ENCODE data around the gene SCRG1. TPM values are rescaled to one million over a fixed set of nuclear protein-coding genes. Genes with fewer than 3 reads are reported as not detected.

The SCRG1 gene
- total RNA-seq = not detected in 2 replicates

DNA sequence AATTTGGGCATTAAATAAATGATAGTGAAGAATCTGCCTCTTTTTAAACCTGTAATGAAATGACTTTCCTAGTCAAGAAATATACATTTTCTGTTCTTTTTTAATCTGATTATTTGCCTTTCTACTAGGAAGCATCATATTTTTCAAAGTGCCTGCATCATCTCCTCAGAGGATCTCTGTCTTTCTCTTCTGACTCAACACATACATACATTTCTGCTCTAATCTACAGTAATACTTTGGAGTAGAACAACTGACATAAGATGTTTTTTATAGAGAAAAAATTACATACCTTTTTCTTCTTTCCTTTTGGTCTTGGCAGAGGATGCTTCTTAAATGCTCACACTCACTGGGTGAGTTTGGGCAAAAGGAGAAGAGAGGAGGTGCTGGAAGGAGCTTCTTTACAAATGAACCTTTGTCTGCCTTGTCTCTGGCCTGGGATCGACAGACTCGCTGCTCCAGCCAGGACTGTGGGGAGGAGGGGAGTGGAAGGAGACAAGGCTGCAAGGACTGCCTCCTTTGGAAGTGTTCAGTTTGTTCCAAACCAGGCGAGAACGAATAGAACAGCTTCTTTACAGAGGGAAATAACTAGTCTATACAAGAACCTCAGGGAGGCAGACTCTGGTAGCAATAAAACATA, at the start of gene SCRG1:
Gene SCRG1 (minus strand): TSS at position 338 of the 637 bp plus-strand sequence. CDS start 7,702 bp downstream, outside the sequence.
- no peak for DNase-seq (ENCODE audit: low spot score)
- H3K9me3 Mint-ChIP-seq = no peaks in the 10 kb centered on the region
- H3K27ac Mint-ChIP-seq = no peak within 1 kb of the TSS
- peaks cover 11% of the 10 kb centered on the region for H3K36me3 Mint-ChIP-seq (ENCODE audit: low read depth)
- intact Hi-C loops (cut with micrococcal nuclease) = no loop called here
- H3K27me3 Mint-ChIP-seq (ENCODE audit: low read depth) = no peaks in the 10 kb centered on the region
- no peak within 1 kb of the TSS for H3K4me3 Mint-ChIP-seq (ENCODE audit: low read depth)
- no peaks in the 10 kb centered on the region for H3K4me1 Mint-ChIP-seq (ENCODE audit: low read depth)

DNA sequence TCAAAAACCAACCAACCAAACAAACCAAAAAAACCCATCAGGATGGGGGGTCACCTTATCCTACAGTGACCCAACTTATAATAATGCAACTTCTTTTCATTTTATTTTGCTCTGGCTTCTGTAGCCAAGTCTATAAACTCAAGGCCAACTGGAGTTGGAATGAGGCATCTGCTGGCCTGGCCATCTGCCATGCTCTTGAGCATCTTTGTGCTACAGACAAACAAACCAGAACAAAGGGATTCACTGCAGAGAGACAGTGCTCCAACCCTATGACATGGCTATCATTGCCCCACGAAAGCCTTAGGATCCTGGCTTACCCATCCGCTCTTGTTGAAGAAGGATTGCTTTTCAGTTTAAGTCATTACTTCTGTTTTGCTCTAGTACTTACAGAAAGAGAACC, 49.2 kb upstream of the SCRG1 start:
- no peaks in the 10 kb centered on the region for H3K36me3 Mint-ChIP-seq (ENCODE audit: low read depth)
- no peak for DNase-seq (ENCODE audit: low spot score)
- H3K4me1 Mint-ChIP-seq (ENCODE audit: low read depth) = peaks cover 4% of the 10 kb centered on the region
- intact Hi-C loops (cut with micrococcal nuclease) = no loop called here
- no peaks in the 10 kb centered on the region for H3K27me3 Mint-ChIP-seq (ENCODE audit: low read depth)
- H3K27ac Mint-ChIP-seq = no peak overlapping the region
- no peak overlapping the region for H3K4me3 Mint-ChIP-seq (ENCODE audit: low read depth)
- H3K9me3 Mint-ChIP-seq = no peaks in the 10 kb centered on the region

DNA sequence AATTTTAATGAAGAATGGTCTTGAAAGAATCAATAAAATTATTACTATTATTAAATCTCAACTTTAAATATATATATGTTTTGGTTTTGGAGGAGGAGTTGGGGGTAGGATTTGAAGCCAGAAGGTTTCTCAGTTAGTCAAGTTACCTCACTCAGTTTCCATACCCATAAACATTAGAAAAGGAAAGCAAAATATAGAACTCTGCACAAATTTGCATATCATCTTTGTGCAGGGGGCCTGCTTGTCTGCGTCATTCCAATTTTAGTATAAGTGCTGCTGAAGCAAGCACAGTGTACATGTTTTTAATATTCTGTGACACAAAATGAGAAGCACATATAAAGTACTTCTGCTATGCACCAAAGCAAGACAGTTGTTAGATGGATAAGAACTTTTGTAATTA, 47.5 kb upstream of the SCRG1 start:
- no peak overlapping the region for H3K27ac Mint-ChIP-seq
- H3K36me3 Mint-ChIP-seq (ENCODE audit: low read depth) = no peaks in the 10 kb centered on the region
- no peaks in the 10 kb centered on the region for H3K9me3 Mint-ChIP-seq
- no peak overlapping the region for H3K4me3 Mint-ChIP-seq (ENCODE audit: low read depth)
- intact Hi-C loops (cut with micrococcal nuclease) = no loop called here
- peaks cover 5% of the 10 kb centered on the region for H3K4me1 Mint-ChIP-seq (ENCODE audit: low read depth)
- H3K27me3 Mint-ChIP-seq (ENCODE audit: low read depth) = no peaks in the 10 kb centered on the region
- no peak for DNase-seq (ENCODE audit: low spot score)

- H3K9me3 Mint-ChIP-seq = no peaks in the 10 kb centered on the region
- no peaks in the 10 kb centered on the region for H3K27me3 Mint-ChIP-seq (ENCODE audit: low read depth)
- DNase-seq (ENCODE audit: low spot score) = no peak
- peaks cover 13% of the 10 kb centered on the region for H3K4me1 Mint-ChIP-seq (ENCODE audit: low read depth)
- H3K4me3 Mint-ChIP-seq (ENCODE audit: low read depth) = no peak overlapping the region
- no peak overlapping the region for H3K27ac Mint-ChIP-seq
- H3K36me3 Mint-ChIP-seq (ENCODE audit: low read depth) = no peaks in the 10 kb centered on the region
- intact Hi-C loops (cut with micrococcal nuclease) = no loop called here
Measured at GRCh38 chr4:173443121-173443520, 44.2 kb upstream of the SCRG1 start.

GRCh38 chr4:173442223-173442932, 43.5 kb upstream of the SCRG1 start:
- no peaks in the 10 kb centered on the region for H3K27me3 Mint-ChIP-seq (ENCODE audit: low read depth)
- no peak overlapping the region for H3K4me3 Mint-ChIP-seq (ENCODE audit: low read depth)
- intact Hi-C loops (cut with micrococcal nuclease) = no loop called here
- H3K36me3 Mint-ChIP-seq (ENCODE audit: low read depth) = no peaks in the 10 kb centered on the region
- no peak overlapping the region for H3K27ac Mint-ChIP-seq
- peaks cover 13% of the 10 kb centered on the region for H3K4me1 Mint-ChIP-seq (ENCODE audit: low read depth)
- DNase-seq (ENCODE audit: low spot score) = no peak
- H3K9me3 Mint-ChIP-seq = no peaks in the 10 kb centered on the region

DNA sequence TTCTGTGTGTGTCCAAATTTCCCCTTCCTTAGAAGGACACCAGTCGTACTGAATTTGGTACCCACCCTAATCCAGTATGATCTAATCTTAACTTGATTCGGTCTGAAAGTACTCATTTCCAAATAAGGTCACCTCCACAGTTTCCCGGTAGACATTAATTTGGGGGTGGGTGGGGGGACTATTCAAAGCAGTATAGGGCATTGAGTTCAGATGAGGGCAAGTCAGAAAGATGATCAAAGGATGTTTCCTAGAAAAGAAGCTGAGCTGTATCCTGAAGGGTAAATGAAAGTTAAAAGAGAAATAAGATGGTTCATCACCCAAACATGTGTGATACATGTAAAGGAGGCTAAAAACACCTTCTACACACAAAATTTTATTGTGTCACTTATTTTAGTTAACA, 42.0 kb upstream of the SCRG1 start:
- Mint-ChIP-seq H3K9me3 (no peaks in the 10 kb centered on the region), H3K36me3 (ENCODE audit: low read depth) (no peaks in the 10 kb centered on the region), H3K4me1 (ENCODE audit: low read depth) (peaks cover 13% of the 10 kb centered on the region), H3K27ac (no peak overlapping the region), H3K27me3 (ENCODE audit: low read depth) (no peaks in the 10 kb centered on the region), H3K4me3 (ENCODE audit: low read depth) (no peak overlapping the region)
- no peak for DNase-seq (ENCODE audit: low spot score)
- intact Hi-C loops (cut with micrococcal nuclease) = no loop called here

GRCh38 chr4:173436771-173437265, 37.9 kb upstream of the SCRG1 start:
- H3K9me3 Mint-ChIP-seq = no peaks in the 10 kb centered on the region
- H3K36me3 Mint-ChIP-seq (ENCODE audit: low read depth) = no peaks in the 10 kb centered on the region
- no peak for DNase-seq (ENCODE audit: low spot score)
- intact Hi-C loops (cut with micrococcal nuclease) = no loop called here
- peaks cover 3% of the 10 kb centered on the region for H3K27me3 Mint-ChIP-seq (ENCODE audit: low read depth)
- H3K27ac Mint-ChIP-seq = no peak overlapping the region
- H3K4me3 Mint-ChIP-seq (ENCODE audit: low read depth) = no peak overlapping the region
- H3K4me1 Mint-ChIP-seq (ENCODE audit: low read depth) = peaks cover 13% of the 10 kb centered on the region

GRCh38 chr4:173436149-173436579, 37.2 kb upstream of the SCRG1 start:
- no peak for DNase-seq (ENCODE audit: low spot score)
- no peaks in the 10 kb centered on the region for H3K36me3 Mint-ChIP-seq (ENCODE audit: low read depth)
- H3K27ac Mint-ChIP-seq = no peak overlapping the region
- peaks cover 9% of the 10 kb centered on the region for H3K4me1 Mint-ChIP-seq (ENCODE audit: low read depth)
- H3K27me3 Mint-ChIP-seq (ENCODE audit: low read depth) = peaks cover 3% of the 10 kb centered on the region
- H3K4me3 Mint-ChIP-seq (ENCODE audit: low read depth) = no peak overlapping the region
- intact Hi-C loops (cut with micrococcal nuclease) = no loop called here
- H3K9me3 Mint-ChIP-seq = no peaks in the 10 kb centered on the region

- no peaks in the 10 kb centered on the region for H3K9me3 Mint-ChIP-seq
- H3K4me1 Mint-ChIP-seq (ENCODE audit: low read depth) = no peaks in the 10 kb centered on the region
- H3K4me3 Mint-ChIP-seq (ENCODE audit: low read depth) = no peak overlapping the region
- no peaks in the 10 kb centered on the region for H3K36me3 Mint-ChIP-seq (ENCODE audit: low read depth)
- H3K27ac Mint-ChIP-seq = no peak overlapping the region
- intact Hi-C loops (cut with micrococcal nuclease) = no loop called here
- DNase-seq (ENCODE audit: low spot score) = no peak
- peaks cover 5% of the 10 kb centered on the region for H3K27me3 Mint-ChIP-seq (ENCODE audit: low read depth)
Measured at GRCh38 chr4:173434231-173434630, 35.3 kb upstream of the SCRG1 start.

GRCh38 chr4:173433447-173433846, 34.5 kb upstream of the SCRG1 start:
- no peaks in the 10 kb centered on the region for H3K36me3 Mint-ChIP-seq (ENCODE audit: low read depth)
- H3K27ac Mint-ChIP-seq = no peak overlapping the region
- H3K4me1 Mint-ChIP-seq (ENCODE audit: low read depth) = no peaks in the 10 kb centered on the region
- peaks cover 5% of the 10 kb centered on the region for H3K27me3 Mint-ChIP-seq (ENCODE audit: low read depth)
- intact Hi-C loops (cut with micrococcal nuclease) = no loop called here
- no peaks in the 10 kb centered on the region for H3K9me3 Mint-ChIP-seq
- H3K4me3 Mint-ChIP-seq (ENCODE audit: low read depth) = no peak overlapping the region
- no peak for DNase-seq (ENCODE audit: low spot score)

DNA sequence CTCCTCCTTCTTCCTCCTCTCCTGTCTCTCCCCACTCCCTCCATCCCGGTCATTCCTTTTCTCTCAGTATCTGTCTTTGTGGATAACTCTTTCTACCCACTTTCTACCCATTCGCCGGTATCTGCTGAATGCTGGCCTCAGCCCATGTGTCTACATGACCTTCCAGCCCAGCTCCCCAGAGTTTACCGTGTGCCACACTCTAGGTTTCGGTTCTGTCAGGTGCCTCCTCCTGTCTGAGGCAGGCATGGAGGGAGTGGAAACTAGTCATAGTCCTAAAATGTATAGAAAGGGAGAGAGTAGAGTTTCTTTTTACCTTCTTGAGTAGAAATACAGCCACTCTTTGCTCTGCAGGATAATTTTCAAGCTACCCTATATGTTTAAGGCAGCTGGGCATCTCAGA, 33.5 kb upstream of the SCRG1 start:
- H3K36me3 Mint-ChIP-seq (ENCODE audit: low read depth) = no peaks in the 10 kb centered on the region
- intact Hi-C loops (cut with micrococcal nuclease) = no loop called here
- no peak for DNase-seq (ENCODE audit: low spot score)
- no peak overlapping the region for H3K27ac Mint-ChIP-seq
- no peak overlapping the region for H3K4me3 Mint-ChIP-seq (ENCODE audit: low read depth)
- H3K27me3 Mint-ChIP-seq (ENCODE audit: low read depth) = peaks cover 5% of the 10 kb centered on the region
- H3K9me3 Mint-ChIP-seq = no peaks in the 10 kb centered on the region
- H3K4me1 Mint-ChIP-seq (ENCODE audit: low read depth) = no peaks in the 10 kb centered on the region

DNA sequence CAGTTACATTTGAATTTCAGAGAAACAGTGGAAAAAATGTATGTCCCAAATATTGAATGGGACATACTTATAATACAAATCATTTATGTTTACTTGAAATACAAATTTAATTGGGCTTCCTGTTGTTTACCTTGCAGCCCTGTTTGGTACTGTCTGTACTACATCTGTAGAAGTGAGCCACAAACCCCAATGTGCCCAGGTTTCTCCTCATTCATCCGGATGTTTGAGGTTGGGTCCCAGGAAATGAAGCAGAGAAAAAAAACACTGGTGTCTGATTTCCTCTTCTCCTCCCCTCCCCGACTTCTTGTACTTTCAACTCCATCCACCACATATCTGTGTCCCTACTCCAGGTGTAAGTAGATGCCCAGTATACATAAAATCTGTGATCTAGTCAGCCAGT, 27.1 kb upstream of the SCRG1 start:
- no peak overlapping the region for H3K27ac Mint-ChIP-seq
- peaks cover 2% of the 10 kb centered on the region for H3K27me3 Mint-ChIP-seq (ENCODE audit: low read depth)
- no peaks in the 10 kb centered on the region for H3K9me3 Mint-ChIP-seq
- intact Hi-C loops (cut with micrococcal nuclease) = no loop called here
- no peak for DNase-seq (ENCODE audit: low spot score)
- no peaks in the 10 kb centered on the region for H3K36me3 Mint-ChIP-seq (ENCODE audit: low read depth)
- H3K4me3 Mint-ChIP-seq (ENCODE audit: low read depth) = no peak overlapping the region
- H3K4me1 Mint-ChIP-seq (ENCODE audit: low read depth) = peaks cover 14% of the 10 kb centered on the region

Measured in activated T-helper 2 cell treated with anti-CD3 and anti-CD28 coated beads, Interferon-gamma antibody, Interleukin-2, Interleukin-4, amounts not matched to agents 10 μg/mL and 5 μg/mL and 100 μg/mL, durations not matched to agents 14 hours and 24 hours and 36 hours (primary cell).